ENCODE data around the gene FLRT3.

- TF ChIP-seq CTCF (IDR thresholded peaks at IDR 0.05) (no peak), POLR2AphosphoS5 (IDR thresholded peaks at IDR 0.05) (no peak), EP300 (IDR thresholded peaks at IDR 0.05) (no peak)
Measured at GRCh38 chr20:14295770-14296309, 41.6 kb downstream of the FLRT3 start.
